ENCODE data around the gene PAX9.

The PAX9 gene

DNA sequence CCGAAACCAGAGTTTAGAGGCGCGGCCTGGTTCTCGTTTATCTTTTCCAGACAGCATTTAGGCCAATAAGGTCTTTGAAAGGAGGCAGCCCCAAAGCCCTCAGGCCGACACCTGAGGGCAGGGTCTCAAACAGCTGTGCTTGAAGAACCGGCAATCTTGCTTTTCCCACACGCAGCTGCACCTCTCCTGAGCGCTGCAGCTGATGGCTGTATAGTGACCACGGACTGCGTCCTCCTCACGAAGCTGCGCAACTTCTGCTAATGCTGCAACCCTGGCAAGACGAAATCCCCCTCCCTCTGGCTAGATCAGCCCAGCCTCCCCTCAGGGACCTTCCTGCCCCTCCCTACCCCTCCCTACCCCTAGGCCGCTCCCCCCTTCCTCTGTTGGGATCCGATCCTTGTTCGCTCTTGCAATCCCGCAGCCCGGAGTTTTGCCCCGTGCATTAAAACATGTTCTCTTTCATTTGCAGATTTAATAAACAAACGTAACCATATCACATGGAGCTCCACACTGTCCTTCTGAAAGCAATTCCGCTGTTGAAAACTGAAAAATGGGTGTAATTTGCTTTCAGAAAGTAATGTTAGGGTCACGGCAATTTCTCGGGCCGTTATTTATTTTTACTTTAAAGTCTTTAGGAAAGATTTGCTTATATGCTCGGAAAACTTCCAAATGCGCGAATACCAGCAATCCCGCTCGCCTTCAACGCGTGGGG, 4.8 kb upstream of the PAX9 start:
- no peak for DNase-seq

DNA sequence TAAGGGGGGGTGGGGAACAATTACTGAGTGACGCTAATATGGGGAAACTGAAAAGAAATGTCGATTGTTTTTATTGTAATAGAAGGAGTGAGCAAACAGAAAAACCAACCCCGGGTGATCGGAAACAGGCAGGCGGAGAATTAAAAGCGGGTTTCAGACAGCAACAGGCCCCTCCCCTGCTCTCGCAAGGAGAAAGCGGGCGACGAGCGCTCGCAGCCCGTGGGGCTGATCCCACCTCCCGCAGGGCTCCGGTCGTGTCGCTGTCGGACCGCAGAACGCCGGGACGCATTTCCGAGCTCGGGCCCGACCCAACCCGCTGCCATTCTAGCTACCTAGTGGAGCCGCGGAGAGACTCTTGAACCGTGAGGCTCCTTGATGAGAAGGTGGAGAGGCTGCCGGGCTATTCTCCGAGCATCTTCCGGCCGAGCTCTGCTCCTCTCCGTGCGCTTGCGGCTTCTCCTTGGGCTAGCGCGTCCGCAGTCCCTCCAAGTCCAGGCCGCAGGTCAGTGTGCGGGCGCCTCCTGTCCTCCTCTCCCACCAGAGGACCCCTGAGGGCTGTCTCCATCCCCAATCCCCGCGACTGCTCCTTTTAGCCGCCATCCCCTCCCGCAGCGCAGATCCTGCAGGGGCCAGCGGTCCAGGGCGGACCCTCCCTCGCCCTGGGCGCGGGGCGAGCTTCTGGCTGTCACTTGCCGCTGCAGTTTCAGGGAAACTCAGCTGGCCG, 4.1 kb upstream of the PAX9 start:
- no peak for DNase-seq

DNA sequence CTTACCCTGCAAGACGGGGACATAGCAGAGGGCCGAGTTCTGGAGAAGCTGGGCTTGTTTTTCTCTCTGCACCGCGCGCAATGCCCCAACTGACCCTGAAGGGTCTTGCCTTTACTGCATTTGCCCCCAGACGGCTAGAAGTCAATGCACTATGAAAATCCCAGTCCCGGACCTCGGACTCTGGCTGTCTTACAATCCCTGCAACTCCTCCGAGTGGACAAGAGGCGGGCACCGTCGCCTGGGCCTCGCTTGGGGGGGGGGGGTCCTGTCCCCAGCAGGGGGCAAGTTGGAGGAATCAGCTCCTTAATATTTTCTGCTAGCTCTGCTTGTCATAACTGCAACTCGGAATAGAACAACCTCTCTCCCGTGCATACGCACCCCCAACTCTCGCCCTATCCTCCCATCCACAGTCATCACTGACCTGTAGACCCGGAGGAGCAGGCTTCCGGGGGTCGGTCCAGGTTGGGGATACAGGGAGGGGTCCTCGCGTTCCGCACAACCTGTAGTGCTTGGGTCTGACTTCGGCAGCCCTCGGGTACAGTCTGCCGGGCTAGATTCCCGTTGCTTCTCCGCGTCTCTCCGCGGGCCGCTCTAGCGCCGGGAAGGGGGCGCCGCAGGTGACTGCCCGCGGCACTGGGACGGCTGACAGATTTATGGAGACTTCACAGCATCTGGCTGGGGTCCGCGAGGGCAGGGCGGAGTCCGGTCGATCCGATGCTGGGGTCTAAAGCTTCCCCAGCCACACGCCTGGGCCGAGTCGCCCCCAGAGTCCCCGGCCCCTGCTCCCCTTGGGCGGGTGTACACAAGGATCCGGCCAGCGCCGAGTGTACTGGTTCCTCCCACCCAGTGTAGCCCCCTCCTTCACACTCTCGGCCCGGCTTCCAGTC, 3.3 kb upstream of the PAX9 start:
- DNase-seq: no peak

DNA sequence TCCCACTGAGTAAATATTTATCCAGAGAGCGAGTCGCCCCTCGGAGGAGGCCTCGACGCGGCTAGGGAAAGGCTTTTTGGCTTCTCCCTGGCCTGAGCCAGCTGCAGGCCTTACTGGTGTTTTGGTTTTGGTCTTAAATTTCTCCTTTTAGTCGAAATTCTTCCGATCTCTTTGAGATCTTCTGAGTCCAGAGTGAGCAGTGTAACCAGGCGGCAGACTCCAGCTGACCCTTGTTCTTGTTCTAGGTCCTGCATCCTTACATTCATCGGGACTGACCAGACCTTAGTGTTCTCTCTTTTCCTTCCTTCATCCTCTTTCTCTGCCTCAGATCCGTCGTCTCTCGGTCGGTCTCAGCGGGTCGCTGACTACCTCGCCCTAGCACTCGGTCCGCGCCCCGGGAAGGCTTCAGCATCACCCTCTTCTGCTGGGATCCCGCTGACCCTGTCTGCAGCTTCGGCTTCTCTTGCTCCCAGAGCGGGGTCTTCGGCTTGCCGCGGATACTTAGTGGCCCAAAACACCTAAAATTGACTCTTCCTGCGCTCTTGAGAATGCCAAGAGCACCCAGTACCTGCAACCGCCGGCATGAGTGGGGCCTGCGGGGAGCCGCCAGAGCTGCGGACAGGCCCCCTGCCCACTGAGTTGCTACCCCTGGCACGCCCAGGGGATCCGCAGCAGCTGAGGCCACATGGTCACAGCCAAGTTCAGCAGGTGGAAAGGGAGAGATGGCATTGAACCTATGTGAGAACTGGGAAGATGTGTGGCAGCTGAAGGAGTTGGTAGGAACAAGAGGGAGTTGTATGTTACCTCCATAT, 2.4 kb upstream of the PAX9 start:
- no peak for DNase-seq

DNA sequence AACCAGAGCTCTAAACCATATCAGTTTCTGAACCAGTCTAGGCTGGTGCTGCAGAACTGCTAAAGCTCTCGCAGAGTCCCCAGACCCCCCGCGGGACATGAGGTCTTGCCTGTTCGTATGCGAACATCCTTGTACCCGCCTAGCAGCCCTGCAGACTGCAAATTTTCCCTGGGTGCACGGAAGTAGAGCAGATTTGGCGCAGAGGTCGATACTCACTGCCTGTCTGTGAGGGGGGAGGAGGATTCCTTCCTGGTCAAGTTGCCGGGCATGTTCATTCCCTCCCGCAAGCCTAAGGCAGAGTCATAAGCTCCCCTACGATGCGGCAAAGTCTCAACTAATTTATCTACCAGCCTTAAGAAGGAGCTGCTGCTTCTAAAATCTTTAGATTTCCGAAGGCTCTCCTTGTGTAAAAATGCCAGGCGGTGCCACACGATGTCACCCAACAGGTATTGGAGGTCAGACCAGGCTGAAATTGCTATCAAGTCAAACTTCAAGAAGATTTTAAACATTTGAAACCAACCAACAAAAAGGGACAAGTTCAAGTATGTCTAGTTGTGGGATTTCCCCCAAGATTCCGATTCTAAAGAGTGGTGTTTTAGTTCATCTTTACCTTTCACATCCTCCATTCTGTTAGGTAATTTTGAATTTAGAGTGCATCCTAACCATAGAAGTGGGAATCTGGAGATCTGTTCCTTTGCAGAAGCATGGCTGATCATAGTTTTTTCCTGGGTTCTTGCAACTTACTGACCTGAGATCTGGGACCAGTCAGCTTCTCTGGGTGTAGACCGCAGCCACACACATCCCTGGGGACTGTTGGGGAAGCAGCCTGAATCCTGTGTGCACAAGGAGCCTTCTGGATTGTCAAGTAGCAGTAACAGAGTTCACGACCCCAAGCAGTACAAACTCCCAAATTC, 1.6 kb upstream of the PAX9 start:
- DNase-seq: no peak

DNA sequence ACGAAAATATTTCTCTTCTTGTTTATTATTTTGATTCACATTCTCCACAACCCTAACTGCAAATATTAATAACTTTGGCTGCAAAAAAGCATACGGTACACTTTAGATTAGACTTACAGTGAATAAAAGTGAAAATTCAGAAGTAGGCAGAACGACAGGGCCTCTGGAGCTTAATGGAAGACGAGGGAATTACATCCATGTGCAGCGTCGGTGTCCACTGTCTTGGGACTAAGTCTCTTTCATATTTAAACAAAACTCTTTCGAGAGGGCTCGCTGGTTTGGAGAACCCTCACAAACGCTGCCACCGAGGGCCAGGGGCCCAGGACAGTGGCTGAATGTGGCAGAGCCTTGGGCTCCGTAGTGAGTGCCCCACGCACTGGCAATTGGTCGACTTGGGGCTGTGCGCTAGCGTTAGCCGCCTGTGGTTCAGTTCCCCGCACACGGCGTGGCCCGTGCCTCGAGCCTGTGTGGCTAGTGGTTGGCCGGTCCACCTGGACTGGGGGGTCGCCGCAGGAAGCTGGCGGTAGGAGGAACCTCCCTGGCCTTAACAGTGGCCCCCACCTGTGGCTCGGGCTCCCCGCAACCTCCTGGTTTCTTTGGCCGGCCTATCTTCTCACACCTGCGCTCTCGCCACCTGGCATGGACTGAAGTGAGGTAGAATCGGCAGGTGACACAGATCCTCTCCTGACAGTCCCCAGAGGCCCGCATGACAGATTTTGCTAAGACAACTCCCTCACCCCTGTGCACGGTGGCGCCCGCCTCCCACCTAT, 739 bp upstream of the PAX9 start:
- DNase-seq: no peak

DNA sequence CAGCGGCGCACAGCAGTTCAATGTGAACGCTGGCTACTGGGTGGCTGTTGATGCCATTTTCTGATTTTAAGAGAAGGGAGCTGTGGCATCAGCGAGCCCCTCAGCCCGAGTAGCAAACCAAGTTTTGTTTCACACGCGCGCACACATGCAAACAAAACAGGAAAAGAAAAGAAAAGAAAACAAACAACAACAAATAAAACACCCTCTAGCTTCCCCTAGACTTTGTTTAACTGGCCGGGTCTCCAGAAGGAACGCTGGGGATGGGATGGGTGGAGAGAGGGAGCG, 540 bp downstream of the PAX9 start:
- DNase-seq: no peak

DNA sequence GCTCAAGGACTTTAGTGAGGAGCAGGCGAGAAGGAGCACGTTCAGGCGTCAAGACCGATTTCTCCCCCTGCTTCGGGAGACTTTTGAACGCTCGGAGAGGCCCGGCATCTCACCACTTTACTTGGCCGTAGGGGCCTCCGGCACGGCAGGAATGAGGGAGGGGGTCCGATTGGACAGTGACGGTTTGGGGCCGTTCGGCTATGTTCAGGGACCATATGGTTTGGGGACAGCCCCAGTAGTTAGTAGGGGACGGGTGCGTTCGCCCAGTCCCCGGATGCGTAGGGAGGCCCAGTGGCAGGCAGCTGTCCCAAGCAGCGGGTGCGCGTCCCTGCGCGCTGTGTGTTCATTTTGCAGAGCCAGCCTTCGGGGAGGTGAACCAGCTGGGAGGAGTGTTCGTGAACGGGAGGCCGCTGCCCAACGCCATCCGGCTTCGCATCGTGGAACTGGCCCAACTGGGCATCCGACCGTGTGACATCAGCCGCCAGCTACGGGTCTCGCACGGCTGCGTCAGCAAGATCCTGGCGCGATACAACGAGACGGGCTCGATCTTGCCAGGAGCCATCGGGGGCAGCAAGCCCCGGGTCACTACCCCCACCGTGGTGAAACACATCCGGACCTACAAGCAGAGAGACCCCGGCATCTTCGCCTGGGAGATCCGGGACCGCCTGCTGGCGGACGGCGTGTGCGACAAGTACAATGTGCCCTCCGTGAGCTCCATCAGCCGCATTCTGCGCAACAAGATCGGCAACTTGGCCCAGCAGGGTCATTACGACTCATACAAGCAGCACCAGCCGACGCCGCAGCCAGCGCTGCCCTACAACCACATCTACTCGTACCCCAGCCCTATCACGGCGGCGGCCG, 1.1 kb downstream of the PAX9 start:
- no peak for DNase-seq

DNA sequence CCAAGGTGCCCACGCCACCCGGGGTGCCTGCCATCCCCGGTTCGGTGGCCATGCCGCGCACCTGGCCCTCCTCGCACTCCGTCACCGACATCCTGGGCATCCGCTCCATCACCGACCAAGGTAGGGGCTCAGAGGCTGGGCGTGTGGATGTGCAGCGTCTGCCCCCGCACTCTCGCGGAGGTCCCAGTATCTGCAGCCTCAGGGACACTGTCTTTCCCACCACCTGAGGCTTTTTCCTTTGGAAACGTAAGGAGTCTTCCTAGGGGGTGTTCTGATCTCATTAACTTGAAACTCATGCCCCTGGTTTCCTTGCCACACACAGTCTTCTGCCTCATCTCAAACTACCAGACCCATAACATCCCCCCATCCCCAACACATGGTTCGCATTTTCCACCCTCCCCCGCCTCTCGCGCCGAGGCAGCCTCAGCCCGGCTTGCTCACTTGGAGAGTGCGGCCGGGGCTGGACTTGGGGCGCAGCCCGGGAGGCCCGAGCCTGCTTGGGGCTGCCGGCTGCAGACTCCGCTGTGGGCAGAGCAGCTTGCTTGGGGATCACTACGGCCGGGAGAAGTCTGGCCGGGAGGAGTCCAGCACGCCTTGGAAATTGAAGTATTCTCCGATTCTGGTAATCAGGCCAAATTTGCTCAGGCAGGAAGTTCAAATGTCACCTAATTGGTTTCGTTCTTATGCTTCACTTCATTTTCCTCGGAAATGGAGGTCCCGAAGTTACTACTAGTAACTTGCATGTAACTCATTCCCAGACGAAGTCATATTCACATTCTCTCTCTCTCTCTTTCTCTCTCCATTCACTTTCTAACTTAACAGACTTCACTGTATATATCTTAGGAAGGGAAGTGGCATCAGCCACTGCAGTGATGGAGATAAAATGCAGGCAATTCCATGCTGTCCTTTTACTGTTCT, 2.0 kb downstream of the PAX9 start:
- DNase-seq: no peak

DNA sequence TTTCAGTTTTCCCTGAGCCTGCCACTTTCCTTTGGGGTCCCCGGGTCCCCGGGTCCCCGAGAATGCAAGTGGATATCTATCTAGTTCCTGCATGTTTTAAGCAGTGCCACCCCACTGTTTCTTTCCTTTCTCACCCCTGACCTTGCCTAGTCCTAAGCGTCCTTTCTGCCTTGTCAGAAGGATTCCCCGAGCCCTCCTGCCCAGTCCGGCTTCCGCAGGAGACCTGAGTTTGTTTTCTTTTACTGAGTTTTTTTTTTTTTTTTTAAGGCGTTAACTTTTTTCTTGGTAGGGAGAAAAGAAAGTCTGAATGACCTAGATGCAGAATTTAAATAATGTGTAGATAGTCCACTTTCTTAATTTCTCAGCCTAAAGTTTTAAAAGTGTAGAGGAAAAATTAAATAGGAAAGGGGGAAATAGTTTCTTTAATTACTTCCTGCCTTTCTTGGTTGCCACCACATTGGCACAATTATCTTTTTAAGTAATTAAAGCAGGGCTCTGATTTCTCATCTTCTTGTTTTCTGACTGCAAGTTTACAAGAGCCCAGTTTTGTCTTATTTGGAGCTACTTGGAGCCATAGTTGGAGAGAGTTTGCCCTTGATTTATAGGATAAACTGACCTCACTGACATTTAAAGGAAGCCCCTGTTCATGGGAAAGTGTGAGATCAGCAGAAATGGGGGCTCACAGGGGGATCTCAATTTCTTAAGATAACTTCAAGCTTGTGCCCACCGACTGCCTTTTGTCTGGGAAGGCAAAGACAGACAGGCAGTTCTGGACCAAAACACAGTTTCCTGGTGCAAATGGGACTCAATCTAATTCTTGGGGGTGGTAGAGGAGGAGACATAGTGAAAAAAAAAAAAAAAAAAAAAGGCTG, 2.9 kb downstream of the PAX9 start:
- DNase-seq: no peak

DNA sequence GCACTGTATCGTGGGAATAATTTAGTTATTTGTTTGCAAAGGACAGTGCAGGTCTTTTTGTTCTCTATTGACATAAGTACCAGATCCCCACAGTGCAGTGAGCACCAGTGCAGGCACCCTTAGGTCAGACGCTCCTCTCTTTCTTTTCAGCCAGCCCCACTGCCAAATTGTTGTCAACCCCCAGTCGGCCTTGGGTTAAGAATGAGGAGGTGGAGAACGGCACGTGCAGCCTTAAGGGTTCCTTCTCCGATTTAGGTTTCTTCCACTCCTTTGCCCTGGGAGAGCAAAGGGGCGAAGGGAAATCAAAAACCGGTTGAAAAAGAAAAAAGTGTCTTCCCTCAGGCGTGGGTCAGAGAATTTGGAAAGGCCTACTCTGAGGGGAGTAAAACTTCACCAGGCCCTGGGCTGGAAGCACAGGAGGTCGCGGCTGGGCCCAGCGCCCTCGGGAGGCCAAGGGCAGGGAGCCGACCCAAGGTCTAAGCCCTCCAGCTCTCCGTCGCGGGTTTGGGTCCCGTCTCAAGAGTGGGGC, 4.3 kb downstream of the PAX9 start:
- DNase-seq: no peak

DNA sequence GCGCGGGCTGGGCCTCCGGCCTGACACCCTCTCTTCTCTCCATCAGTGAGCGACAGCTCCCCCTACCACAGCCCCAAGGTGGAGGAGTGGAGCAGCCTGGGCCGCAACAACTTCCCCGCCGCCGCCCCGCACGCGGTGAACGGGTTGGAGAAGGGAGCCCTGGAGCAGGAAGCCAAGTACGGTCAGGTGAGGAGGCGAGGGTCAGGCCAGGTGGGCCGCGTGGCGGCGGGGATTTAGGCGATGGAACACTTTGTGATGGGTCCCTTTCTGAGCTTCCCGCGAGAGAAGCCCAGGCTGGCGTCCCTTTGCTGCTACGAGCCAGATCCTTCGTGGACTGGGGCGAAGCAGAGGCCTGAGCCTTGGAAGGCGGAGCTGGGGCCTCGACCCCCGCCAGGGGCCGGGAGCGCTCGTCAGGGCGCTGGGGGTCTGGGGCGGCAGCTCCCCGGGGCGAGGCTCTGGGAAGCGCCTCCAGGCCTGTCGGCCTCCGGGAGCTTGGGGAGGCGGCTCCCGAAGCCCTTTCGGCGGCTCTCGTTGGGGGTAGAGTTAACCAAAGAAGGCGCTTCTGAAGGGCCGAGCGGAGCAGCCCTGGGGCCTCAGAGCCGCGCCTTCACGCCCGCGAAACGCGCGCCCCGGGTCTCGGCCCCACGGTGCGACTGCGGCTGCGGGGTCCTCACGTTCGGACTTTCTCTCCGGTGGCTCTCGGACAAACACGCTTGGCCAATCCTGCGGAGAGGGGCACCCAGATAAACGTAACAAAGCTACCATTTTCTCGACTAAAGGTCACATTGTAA, 5.0 kb downstream of the PAX9 start:
- no peak for DNase-seq

DNA sequence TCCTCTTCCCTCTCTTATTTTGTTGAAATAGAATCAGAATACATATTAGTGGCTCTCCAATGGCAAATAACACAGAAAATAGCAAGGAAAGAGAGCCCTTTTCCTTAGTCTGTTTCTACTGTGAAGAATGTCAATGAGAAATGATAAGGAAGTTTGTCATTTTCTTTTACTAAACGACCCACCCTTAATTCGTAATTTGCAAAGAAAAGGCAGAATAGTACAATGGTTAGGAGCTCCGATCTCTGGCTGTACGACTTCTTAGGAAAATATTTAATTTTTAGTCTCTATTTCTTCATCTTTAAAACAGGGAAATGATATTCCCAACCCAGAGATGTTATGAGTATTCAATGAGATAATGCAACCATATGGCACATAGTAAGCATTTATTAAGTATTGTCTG, 6.0 kb downstream of the PAX9 start:
- DNase-seq: no peak

DNA sequence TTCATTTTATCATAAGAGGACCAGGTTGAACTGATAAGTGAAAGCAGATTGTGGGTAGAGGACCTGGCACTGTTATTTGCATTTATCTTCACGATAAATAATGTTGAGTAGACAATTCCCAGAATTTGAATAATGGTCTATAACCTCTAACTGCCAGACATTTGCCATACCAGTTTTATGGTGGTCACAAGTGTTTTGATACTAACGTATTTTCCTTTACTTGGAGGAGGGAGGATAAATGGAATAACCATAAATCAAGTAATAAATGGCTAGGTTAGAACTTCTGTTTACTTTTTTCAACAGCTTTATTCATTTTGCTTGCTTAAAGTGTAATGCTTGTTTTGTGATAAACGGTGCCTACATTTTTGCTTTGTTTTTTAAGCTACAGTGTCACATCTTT, 9.5 kb downstream of the PAX9 start:
- no peak for DNase-seq

DNA sequence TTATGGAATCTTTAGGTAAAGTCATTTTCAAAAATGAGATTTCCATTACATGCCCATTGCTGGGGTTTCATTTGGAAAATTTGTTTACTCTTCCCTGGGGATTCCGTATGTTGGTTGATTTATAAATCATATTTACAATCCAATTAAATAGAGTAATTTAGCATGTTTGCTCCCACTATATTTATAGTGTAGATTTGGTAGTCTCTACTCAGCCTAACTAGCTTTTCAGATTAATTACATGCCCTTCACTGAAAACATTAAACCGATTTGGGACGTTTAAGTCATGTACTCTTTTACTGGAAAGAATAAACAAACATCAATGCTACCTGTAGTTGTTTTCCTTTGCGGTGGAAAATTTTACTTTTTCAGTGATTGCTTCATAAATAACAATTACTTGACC, 10.4 kb downstream of the PAX9 start:
- DNase-seq: no peak

DNA sequence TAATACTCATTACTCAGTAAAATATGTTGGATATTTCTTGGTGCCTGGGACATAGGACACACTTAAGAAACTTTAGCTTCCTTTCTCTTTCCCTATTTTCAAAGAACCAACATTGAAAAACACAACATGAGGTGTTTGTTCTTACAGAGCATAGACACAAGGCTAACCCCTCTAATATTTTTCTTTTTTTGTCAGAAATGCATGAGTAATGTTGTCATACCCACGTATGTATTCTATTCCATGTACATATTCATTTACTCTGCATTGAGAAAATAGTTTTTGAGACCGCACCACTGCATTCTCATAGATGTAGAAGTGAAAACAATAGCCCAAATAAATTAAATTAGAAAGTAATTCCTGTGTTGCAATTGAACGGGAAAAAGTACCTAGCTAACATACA, 13.0 kb downstream of the PAX9 start:
- no peak for DNase-seq

DNA sequence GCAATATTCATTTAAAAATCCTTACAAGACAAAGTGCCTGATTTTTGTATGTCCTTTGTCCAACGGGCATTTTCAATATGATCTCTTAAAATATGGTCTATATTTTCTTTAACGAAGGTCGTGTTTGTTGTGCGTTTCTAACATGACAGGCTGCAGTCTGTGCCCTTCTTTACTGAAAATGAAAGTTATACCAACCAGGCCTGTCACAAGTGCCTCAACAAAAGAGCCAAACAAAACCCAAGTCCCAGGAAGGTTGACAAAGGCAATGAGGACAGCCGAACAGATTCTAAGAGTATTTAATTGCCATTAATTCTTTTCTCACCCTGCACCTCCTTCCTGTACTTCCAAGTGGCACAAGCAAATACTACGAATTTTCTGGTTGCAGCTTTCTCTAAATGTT, 13.9 kb downstream of the PAX9 start:
- DNase-seq: no peak

Measured in activated CD4-positive, CD25-positive, alpha-beta regulatory T cell treated with anti-CD3 and anti-CD28 coated beads, Interleukin-2, amount 50 U/mL, for 72 hours (primary cell).